Activated T-helper 2 cell treated with anti-CD3 and anti-CD28 coated beads, Interferon-gamma antibody, Interleukin-2, Interleukin-4, amounts not matched to agents 10 μg/mL and 5 μg/mL and 100 μg/mL, durations not matched to agents 14 hours and 24 hours and 36 hours (primary cell): Measurements from ENCODE around the gene CFAP74. TPM values are rescaled to one million over a fixed set of nuclear protein-coding genes. Genes with fewer than 3 reads are reported as not detected.

Source experiments
- DNase-seq: peaks from one replicate; pipeline ENCODE4 v3.0.0; 2021; ENCODE audit warnings: low spot score
- H3K27ac Mint-ChIP-seq: one replicate; pipeline ENCODE4 v1.8.0; 2021; ENCODE audit warnings: mixed read lengths
- H3K27me3 Mint-ChIP-seq: one replicate; pipeline ENCODE4 v1.8.0; 2021; ENCODE audit warnings: low read depth, mixed read lengths
- H3K36me3 Mint-ChIP-seq: one replicate; pipeline ENCODE4 v1.8.0; 2021; ENCODE audit warnings: low read depth, mixed read lengths
- H3K4me1 Mint-ChIP-seq: one replicate; pipeline ENCODE4 v1.8.0; 2021; ENCODE audit warnings: low read depth, mixed read lengths
- H3K4me3 Mint-ChIP-seq: one replicate; pipeline ENCODE4 v1.8.0; 2021; ENCODE audit warnings: low read depth, mild to moderate bottlenecking, moderate library complexity, mixed read lengths
- H3K9me3 Mint-ChIP-seq: one replicate; pipeline ENCODE4 v1.8.0; 2021; ENCODE audit warnings: mixed read lengths
- intact Hi-C: fragments of 100-400 bp; cut with micrococcal nuclease; formaldehyde crosslinking; loops from one replicate; pipeline ENCODE4 v1.15.1; 2023
- total RNA-seq: library from RNA; stranded (reverse); gene quantifications from 2 replicates; pipeline ENCODE4 v1.2.3, GENCODE V29; 2022

The CFAP74 gene
- total RNA-seq, 1 donor from 2014 or later = not detected

GRCh38 chr1:1973716-1974642 lies 29.6 kb downstream of the CFAP74 start:
- Mint-ChIP-seq H3K27me3 (no peaks in the 10 kb centered on the region), H3K4me3 (no peak overlapping the region), H3K27ac (no peak overlapping the region), H3K36me3 (no peaks in the 10 kb centered on the region), H3K9me3 (peaks cover 15% of the 10 kb centered on the region), H3K4me1 (no peaks in the 10 kb centered on the region)
- intact Hi-C loops = no loop called here
- DNase-seq = no peak

- Mint-ChIP-seq H3K4me1 (no peaks in the 10 kb centered on the region), H3K27ac (no peak overlapping the region), H3K4me3 (no peak overlapping the region), H3K27me3 (no peaks in the 10 kb centered on the region), H3K9me3 (peaks cover 9% of the 10 kb centered on the region), H3K36me3 (no peaks in the 10 kb centered on the region)
- intact Hi-C loops = no loop called here
- DNase-seq = no peak
These were observed 30.4 kb downstream of the CFAP74 start for GRCh38 chr1:1972976-1973715.

GRCh38 chr1:1971688-1972087 lies 31.9 kb downstream of the CFAP74 start:
- Mint-ChIP-seq H3K27ac (no peak overlapping the region), H3K4me3 (no peak overlapping the region), H3K4me1 (no peaks in the 10 kb centered on the region), H3K27me3 (no peaks in the 10 kb centered on the region), H3K36me3 (no peaks in the 10 kb centered on the region), H3K9me3 (peaks cover 9% of the 10 kb centered on the region)
- intact Hi-C loops = no loop called here
- DNase-seq = no peak

- no peak for DNase-seq
- no peak overlapping the region for H3K4me3 Mint-ChIP-seq
- H3K9me3 Mint-ChIP-seq = peaks cover 9% of the 10 kb centered on the region
- no peaks in the 10 kb centered on the region for H3K36me3 Mint-ChIP-seq
- intact Hi-C loops = no loop called here
- H3K27ac Mint-ChIP-seq = no peak overlapping the region
- no peaks in the 10 kb centered on the region for H3K27me3 Mint-ChIP-seq
- H3K4me1 Mint-ChIP-seq = no peaks in the 10 kb centered on the region
These were observed 32.6 kb downstream of the CFAP74 start for GRCh38 chr1:1971017-1971416.

- Mint-ChIP-seq H3K4me3 (no peak overlapping the region), H3K9me3 (peaks cover 9% of the 10 kb centered on the region), H3K27ac (no peak overlapping the region), H3K27me3 (no peaks in the 10 kb centered on the region), H3K4me1 (no peaks in the 10 kb centered on the region), H3K36me3 (no peaks in the 10 kb centered on the region)
- DNase-seq = no peak
- intact Hi-C loops = no loop called here
These were observed 33.5 kb downstream of the CFAP74 start for GRCh38 chr1:1969953-1970716.

- Mint-ChIP-seq H3K4me3 (no peak overlapping the region), H3K27ac (no peak overlapping the region), H3K27me3 (no peaks in the 10 kb centered on the region), H3K9me3 (peaks cover 9% of the 10 kb centered on the region), H3K4me1 (no peaks in the 10 kb centered on the region), H3K36me3 (no peaks in the 10 kb centered on the region)
- no peak for DNase-seq
- intact Hi-C loops = no loop called here
These were observed 34.1 kb downstream of the CFAP74 start for GRCh38 chr1:1969505-1969900.

- Mint-ChIP-seq H3K4me1 (no peaks in the 10 kb centered on the region), H3K36me3 (no peaks in the 10 kb centered on the region), H3K4me3 (no peak overlapping the region), H3K27me3 (no peaks in the 10 kb centered on the region), H3K9me3 (peaks cover 9% of the 10 kb centered on the region), H3K27ac (no peak overlapping the region)
- intact Hi-C loops = no loop called here
- DNase-seq = no peak
These were observed 34.6 kb downstream of the CFAP74 start for GRCh38 chr1:1968767-1969504.

- Mint-ChIP-seq H3K9me3 (peaks cover 9% of the 10 kb centered on the region), H3K27me3 (no peaks in the 10 kb centered on the region), H3K4me1 (no peaks in the 10 kb centered on the region), H3K36me3 (no peaks in the 10 kb centered on the region), H3K4me3 (no peak overlapping the region), H3K27ac (no peak overlapping the region)
- no peak for DNase-seq
- intact Hi-C loops = no loop called here
These were observed 35.7 kb downstream of the CFAP74 start for GRCh38 chr1:1967879-1968278.

GRCh38 chr1:1967151-1967550 lies 36.4 kb downstream of the CFAP74 start:
- DNase-seq = no peak
- no peaks in the 10 kb centered on the region for H3K36me3 Mint-ChIP-seq
- H3K4me1 Mint-ChIP-seq = no peaks in the 10 kb centered on the region
- intact Hi-C loops = no loop called here
- no peak overlapping the region for H3K4me3 Mint-ChIP-seq
- H3K27ac Mint-ChIP-seq = no peak overlapping the region
- H3K27me3 Mint-ChIP-seq = no peaks in the 10 kb centered on the region
- peaks cover 9% of the 10 kb centered on the region for H3K9me3 Mint-ChIP-seq

- Mint-ChIP-seq H3K9me3 (peaks cover 5% of the 10 kb centered on the region), H3K4me3 (no peak overlapping the region), H3K27me3 (no peaks in the 10 kb centered on the region), H3K36me3 (no peaks in the 10 kb centered on the region), H3K27ac (no peak overlapping the region), H3K4me1 (no peaks in the 10 kb centered on the region)
- DNase-seq = no peak
- intact Hi-C loops = no loop called here
These were observed 37.4 kb downstream of the CFAP74 start for GRCh38 chr1:1966071-1966740.

GRCh38 chr1:1965546-1965945 lies 38.0 kb downstream of the CFAP74 start:
- no peak overlapping the region for H3K27ac Mint-ChIP-seq
- H3K9me3 Mint-ChIP-seq = no peaks in the 10 kb centered on the region
- H3K36me3 Mint-ChIP-seq = no peaks in the 10 kb centered on the region
- H3K4me3 Mint-ChIP-seq = no peak overlapping the region
- DNase-seq = no peak
- intact Hi-C loops = no loop called here
- peaks cover 4% of the 10 kb centered on the region for H3K27me3 Mint-ChIP-seq
- no peaks in the 10 kb centered on the region for H3K4me1 Mint-ChIP-seq

GRCh38 chr1:1964811-1965210 lies 38.8 kb downstream of the CFAP74 start:
- intact Hi-C loops = no loop called here
- Mint-ChIP-seq H3K27me3 (peaks cover 4% of the 10 kb centered on the region), H3K4me1 (no peaks in the 10 kb centered on the region), H3K9me3 (no peaks in the 10 kb centered on the region), H3K4me3 (no peak overlapping the region), H3K36me3 (no peaks in the 10 kb centered on the region), H3K27ac (no peak overlapping the region)
- DNase-seq = no peak
